Ovary (tissue), 9 donors: ENCODE measurements around the gene PBRM1. TPM values are rescaled to one million over a fixed set of nuclear protein-coding genes. Genes with fewer than 3 reads are reported as not detected.

Source experiments
- DNase-seq, 5 donors: peaks; one replicate each; pipeline ENCODE4 v3.0.0-alpha.2; 2019 to 2020
- H3K27ac ChIP-seq, 2 donors: fragments of 200-600 bp; one replicate each; pipeline versions ENCODE4 v1.5.1 to v1.8.0; 2019 to 2022
- H3K27me3 ChIP-seq: fragments of 200-600 bp; one replicate; pipeline ENCODE4 v1.8.0; 2022
- H3K36me3 ChIP-seq: fragments of 200-600 bp; sonication (generic); one replicate; pipeline ENCODE4 v1.5.1; 2019
- H3K4me1 ChIP-seq: one replicate; pipeline ENCODE4 v1.8.1; 2013; ENCODE audit warnings: mild to moderate bottlenecking, moderate library complexity; ENCODE audit not compliant: insufficient read depth
- H3K4me3 ChIP-seq: fragments of 200-600 bp; sonication (generic); one replicate; pipeline ENCODE4 v1.5.1; 2017
- H3K9me3 ChIP-seq, 2 donors: fragments of 200-600 bp in 1 of 2; sonication (generic) in 1 of 2; one replicate each; pipeline versions ENCODE4 v1.5.1 to v1.8.1; 2013 to 2019; ENCODE audit warnings: mild to moderate bottlenecking in 1 of 2, moderate library complexity in 1 of 2
- CTCF ChIP-seq, 3 donors: fragments of 450-650 bp in 2 of 3; fragments of 200-600 bp in 1 of 3; IDR thresholded peaks; one replicate each; pipeline versions ENCODE4 v1.5.1 to v1.8.0; 2016 to 2022; ENCODE audit warnings: antibody characterized with exemption in 3 of 3, mild to moderate bottlenecking in 1 of 3
- EP300 ChIP-seq: sonication (generic); formaldehyde crosslinking; IDR thresholded peaks from one replicate; pipeline ENCODE4 v1.6.1; 2017; ENCODE audit warnings: antibody characterized with exemption
- POLR2A ChIP-seq: fragments of 450-650 bp; IDR thresholded peaks from one replicate; pipeline ENCODE4 v1.6.1; 2017; ENCODE audit warnings: antibody characterized with exemption, mild to moderate bottlenecking, moderate library complexity
- WGBS, 3 donors: extraction: QIAGEN DNeasy Blood & Tissue Kit in 1 of 3; methylation state at CpG; one replicate each; pipeline versions ENCODE4 v1.1.5 to v1.1.7; 2013 to 2017; 5-methylcytosine and 5-hydroxymethylcytosine counted together
- intact Hi-C, 4 donors: fragments of 100-400 bp; cut with DNase I; formaldehyde crosslinking; loops; one replicate each; pipeline versions ENCODE4 v1.11.0 to v1.15.1; 2022 to 2023
- polyA plus RNA-seq, 2 donors: library from polyadenylated mRNA; stranded (reverse); fragments of 200-250 nt in 1 of 2; fragments of 350-450 nt in 1 of 2; fragmentation: Illumina TruSeq in 1 of 2; extraction: RNeasy Lipid Tissue Mini Kit (QIAGEN cat#74804) in 1 of 2; gene quantifications; one replicate each; pipeline ENCODE4 v1.2.3, GENCODE V29; 2013 to 2014
- total RNA-seq, 7 donors: library from RNA; depleted of rRNA in 2 of 7; stranded (reverse); fragments of >200 nt in 2 of 7; fragmentation: NEBNext Ultra II Directional in 3 of 7; extraction: Animal tissue kit (Norgen Biotek cat#: 25700) in 3 of 7; gene quantifications; one replicate each; pipeline versions ENCODE4 v1.1.0 to v1.2.4, GENCODE V29; 2016 to 2023
- donor health status: DM: no; HTN: no; CAD: no; lungs with moderate emphysema.
- donor health status: DM: no; HTN: no; CAD: no.
- donor health status: Bipolar disorder and iron deficiency.
- donor health status: DM: yes; HTN: yes; CAD: no.
- donor health status: DM: no; HTN: no; CAD: no.
- donor health status: DM: yes; HTN: yes; CAD: no.

The PBRM1 gene
- total and polyA plus RNA-seq, 9 donors = 19.8 to 95.7 (median 69.7) TPM

GRCh38 chr3:52519445-52520140, 166.1 kb downstream of the PBRM1 start:
- WGBS, 3 donors = 90 to 92% (median 91%) methylated on average over 22 of the region's 22 CpGs
- DNase-seq = no peak
- Histone ChIP-seq H3K27ac (no peak overlapping the region), H3K9me3 (no peaks in the 10 kb centered on the region), H3K27me3 (no peaks in the 10 kb centered on the region), H3K36me3 (no peaks in the 10 kb centered on the region), H3K4me1 (peaks cover 7% of the 10 kb centered on the region), H3K4me3 (no peak overlapping the region)
- TF ChIP-seq EP300 (no peak), POLR2A (no peak), CTCF (IDR thresholded peaks at IDR 0.05) (no peak)
- intact Hi-C loops = no loop called here

- Histone ChIP-seq H3K27ac (no peak overlapping the region), H3K4me1 (peaks cover 7% of the 10 kb centered on the region), H3K4me3 (peak overlapping the region; percentile 32), H3K9me3 (no peaks in the 10 kb centered on the region), H3K36me3 (no peaks in the 10 kb centered on the region), H3K27me3 (no peaks in the 10 kb centered on the region)
- intact Hi-C loops = no loop called here
- TF ChIP-seq CTCF (IDR thresholded peaks at IDR 0.05) (no peak), POLR2A (no peak)
- peak in 4 of 5 donors; percentile 50 to 71 (median 60) for DNase-seq
- WGBS, 3 donors = 28 to 56% (median 31%) methylated on average over 31 to 50 of the region's 50 CpGs
Observed at GRCh38 chr3:52518723-52519444, 166.8 kb downstream of the PBRM1 start.

- no peaks in the 10 kb centered on the region for H3K36me3 ChIP-seq
- 65 to 78% (median 72%) methylated on average over 23 to 25 of the region's 25 CpGs for WGBS, 3 donors
- H3K4me3 ChIP-seq = peak overlapping the region; percentile 32
Observed at GRCh38 chr3:52517796-52518722, 167.7 kb downstream of the PBRM1 start.

DNA sequence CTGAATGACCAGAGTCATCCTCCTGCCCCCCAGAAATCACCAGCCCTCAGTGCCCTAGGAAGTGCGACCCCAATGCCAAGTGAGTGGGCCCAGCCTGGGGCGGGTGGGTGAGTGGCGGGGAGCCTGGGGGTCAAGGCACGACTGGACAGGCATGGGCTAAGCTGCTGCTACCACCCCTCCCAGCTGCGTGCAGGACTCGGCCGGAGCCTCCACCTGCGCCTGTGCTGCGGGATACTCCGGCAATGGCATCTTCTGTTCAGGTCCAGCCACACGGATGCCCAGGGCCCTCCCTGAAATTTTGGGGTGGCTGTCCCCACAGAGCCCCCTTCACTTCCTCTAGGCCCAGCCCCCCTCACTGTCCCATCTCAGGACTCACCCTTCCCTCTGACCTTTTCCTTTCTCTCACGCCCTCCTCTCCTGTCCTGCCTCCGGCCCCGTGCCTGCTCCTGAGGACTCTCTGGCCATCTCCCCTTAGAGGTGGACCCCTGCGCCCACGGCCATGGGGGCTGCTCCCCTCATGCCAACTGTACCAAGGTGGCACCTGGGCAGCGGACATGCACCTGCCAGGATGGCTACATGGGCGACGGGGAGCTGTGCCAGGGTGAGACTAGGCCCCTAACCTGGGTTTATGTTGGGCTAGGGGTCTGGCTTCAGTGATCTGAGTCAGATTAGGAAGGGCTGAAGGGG, 169.1 kb downstream of the PBRM1 start:
- no peak overlapping the region for H3K4me3 ChIP-seq
- no peak overlapping the region for H3K27ac ChIP-seq
- 92 to 97% (median 93%) methylated on average over 16 to 19 of the region's 19 CpGs for WGBS, 3 donors
- no peak for DNase-seq
- TF ChIP-seq CTCF (IDR thresholded peaks at IDR 0.05) (no peak), EP300 (no peak), POLR2A (no peak)
- no peaks in the 10 kb centered on the region for H3K27me3 ChIP-seq
- H3K9me3 ChIP-seq = no peaks in the 10 kb centered on the region
- H3K36me3 ChIP-seq = no peaks in the 10 kb centered on the region
- intact Hi-C loops = no loop called here
- H3K4me1 ChIP-seq = peaks cover 7% of the 10 kb centered on the region

More at GRCh38 chr3:52517796-52518722, 167.7 kb downstream of the PBRM1 start:
- no peak for DNase-seq
- Histone ChIP-seq H3K27ac (no peak overlapping the region), H3K27me3 (no peaks in the 10 kb centered on the region), H3K9me3 (no peaks in the 10 kb centered on the region), H3K4me1 (peaks cover 7% of the 10 kb centered on the region)
- TF ChIP-seq EP300 = no peak
- intact Hi-C loops = no loop called here
